ENCODE results near the gene NOP58.

DNA sequence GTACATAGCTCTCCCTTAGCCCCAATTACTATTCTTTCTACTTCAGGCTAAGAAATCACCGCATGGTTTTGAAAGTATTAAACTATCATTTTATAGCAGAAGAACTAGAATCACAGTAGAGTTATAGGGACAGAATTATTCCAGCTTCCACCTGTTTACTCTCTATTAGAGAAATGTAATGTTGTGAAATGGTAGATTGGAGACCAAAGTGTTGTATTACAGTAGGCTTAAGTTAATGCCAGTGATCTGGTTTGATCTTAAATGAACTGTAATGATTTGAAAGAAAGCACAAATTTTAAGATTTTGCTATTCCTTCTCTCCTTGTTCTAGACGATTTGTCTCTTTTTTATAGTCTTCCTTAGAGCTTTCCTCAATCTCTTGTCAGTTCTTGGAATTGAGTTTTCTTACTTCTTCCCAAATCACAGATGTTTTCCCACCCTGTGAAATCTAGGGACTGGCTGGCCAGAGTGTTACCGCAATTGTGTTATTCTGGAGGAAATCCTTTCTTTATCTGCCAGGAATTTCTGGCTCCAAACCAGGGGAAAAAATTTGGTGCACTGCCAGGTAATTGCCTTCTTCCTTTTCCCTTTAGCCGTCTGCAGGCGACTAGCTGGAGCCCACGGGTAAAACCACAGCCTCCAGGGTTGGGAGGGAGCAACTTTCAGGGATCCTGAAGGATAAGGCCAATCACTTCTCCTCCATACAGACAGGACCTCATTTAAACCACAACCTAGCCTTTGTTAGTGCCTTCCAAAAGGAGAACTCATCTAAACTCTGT lies 51.7 kb downstream of the NOP58 start:
- TF ChIP-seq, protein P1, sequence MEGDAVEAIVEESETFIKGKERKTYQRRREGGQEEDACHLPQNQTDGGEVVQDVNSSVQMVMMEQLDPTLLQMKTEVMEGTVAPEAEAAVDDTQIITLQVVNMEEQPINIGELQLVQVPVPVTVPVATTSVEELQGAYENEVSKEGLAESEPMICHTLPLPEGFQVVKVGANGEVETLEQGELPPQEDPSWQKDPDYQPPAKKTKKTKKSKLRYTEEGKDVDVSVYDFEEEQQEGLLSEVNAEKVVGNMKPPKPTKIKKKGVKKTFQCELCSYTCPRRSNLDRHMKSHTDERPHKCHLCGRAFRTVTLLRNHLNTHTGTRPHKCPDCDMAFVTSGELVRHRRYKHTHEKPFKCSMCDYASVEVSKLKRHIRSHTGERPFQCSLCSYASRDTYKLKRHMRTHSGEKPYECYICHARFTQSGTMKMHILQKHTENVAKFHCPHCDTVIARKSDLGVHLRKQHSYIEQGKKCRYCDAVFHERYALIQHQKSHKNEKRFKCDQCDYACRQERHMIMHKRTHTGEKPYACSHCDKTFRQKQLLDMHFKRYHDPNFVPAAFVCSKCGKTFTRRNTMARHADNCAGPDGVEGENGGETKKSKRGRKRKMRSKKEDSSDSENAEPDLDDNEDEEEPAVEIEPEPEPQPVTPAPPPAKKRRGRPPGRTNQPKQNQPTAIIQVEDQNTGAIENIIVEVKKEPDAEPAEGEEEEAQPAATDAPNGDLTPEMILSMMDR (IDR thresholded peaks at IDR 0.05 in 8 of 11, conservative IDR thresholded peaks at IDR 0.05 in 3 of 11), result no peak
- TF ChIP-seq POLR2A (IDR thresholded peaks at IDR 0.05) (no peak), POLR2AphosphoS5 (IDR thresholded peaks at IDR 0.05) (peak in 1 of 3 donors; percentile 61)

Data from spleen (tissue), 7 donors.